Measurements from ENCODE around the gene XPOT.

- TF ChIP-seq CTCF (IDR thresholded peaks at IDR 0.05): no peak
- TF ChIP-seq EZH2phosphoT487 (IDR thresholded peaks at IDR 0.05): no peak
These were observed 7.2 kb downstream of the XPOT start for GRCh38 chr12:64411427-64411826.

All from neural progenitor cell (in vitro differentiated cells).